ENCODE results near the gene DMAP1.

Gene DMAP1

DNA sequence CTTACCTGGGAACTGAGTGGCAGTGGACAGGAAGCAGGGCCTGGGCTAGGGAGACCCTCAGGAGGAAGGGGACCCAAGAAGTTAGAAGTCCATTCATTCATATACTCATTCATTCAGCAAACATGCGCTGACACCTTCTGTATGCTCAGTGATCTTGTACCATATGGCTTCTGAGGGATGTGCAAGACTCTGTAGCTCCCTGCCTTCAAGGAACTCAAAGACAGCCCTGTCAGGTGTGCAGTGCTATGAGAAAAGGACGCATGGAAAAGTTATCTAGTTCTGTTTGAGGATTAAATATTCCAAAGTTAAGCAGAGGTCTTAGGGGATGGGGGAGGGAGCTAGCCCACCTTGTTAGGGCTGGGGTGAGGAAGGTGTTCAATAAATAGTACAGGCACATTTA lies 12.5 kb downstream of the DMAP1 start:
- no peak overlapping the region for H3K27ac ChIP-seq
- no peak for DNase-seq (ENCODE audit: low read depth, low spot score)

DNA sequence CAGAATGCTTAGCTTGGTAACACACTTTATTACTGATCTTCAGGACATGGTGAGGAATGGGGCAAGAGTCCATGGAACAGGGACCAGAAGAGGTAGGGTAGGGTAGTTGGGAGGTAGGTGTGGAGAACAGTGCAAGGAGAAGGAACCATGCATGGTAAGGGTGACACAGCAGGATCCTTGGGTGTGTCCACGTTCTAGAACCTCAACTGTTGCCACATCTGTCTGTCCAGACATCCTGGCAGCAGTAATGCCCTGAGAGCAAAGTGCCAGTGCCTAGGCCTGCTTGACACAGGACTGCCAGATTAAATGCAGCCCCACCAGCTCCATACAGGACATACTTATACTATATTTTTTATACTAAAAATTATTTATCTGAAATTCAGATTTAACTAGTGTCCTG lies 13.9 kb downstream of the DMAP1 start:
- no peak overlapping the region for H3K27ac ChIP-seq
- DNase-seq (ENCODE audit: low read depth, low spot score): no peak

DNA sequence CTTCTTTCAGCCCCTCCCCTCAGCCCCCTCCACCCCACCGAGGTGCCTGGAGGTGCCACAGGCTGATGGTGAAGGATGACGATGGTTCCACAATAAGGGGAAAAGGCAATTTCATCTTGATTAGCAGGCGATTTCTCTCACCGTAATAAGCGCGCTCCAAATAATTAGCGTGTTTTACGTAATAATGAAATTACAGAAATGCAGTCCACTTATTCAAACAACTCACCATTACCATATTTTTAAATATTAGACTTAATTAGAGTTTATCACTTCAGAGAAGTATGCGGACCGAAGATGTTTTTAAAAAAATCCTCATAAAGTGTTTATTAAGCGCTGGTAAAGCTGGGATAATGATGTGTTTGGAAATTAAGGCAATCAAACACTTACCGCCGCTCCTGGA lies 14.9 kb downstream of the DMAP1 start:
- DNase-seq (ENCODE audit: low read depth, low spot score): no peak
- no peak overlapping the region for H3K27ac ChIP-seq

DNA sequence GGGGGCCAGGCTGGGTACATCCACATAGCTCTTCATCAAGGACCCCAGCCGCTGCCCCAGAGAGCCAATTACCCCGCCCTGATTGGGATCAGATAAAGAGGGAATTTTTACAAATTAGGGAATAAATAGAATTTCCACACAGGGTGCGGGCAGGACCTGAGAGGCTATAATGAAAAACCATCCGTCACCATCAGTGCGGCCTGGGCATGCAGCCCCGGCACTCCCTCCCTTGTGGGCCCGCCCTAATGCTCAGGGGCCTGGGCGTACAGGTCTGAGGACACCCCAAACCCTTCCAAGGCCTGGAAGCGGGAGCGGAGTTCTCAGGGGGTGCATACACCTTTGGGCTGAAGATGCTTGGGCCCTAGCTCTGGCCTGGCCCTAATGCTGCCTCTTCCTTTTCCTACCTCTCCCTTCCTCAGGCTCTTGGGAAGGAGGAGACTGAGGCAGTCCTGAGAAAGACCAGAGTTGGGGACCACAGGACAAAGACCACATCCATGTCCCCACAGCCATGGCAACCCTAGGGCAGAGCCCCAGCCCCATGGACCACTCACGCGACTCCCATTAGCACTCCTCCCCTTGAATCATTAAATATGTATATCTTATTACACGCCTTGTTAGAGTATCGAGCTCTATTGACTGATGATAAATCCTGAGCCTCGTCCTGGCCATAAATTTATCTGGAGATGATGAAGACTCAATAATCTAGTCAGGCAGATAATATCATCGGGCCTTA lies 16.3 kb downstream of the DMAP1 start:
- no peak for DNase-seq (ENCODE audit: low read depth, low spot score)
- H3K27ac ChIP-seq: no peak overlapping the region

DNA sequence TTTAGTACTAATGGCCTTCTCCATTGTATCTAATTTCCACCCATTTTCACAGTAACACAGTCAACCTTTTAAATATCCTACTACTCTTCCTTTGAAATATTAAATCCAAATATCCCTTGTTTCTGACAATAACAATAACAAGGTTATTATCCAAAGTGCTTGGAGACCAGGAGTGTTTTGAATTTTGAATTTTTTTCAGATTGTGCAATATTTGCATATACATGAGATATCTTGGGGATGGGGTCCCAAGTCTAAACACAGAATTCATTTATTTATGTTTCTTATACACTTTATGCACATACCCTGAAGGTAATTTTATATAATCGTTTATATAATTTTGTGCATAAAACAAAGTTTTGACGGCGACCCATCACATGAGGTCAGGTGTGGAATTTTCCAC lies 17.5 kb downstream of the DMAP1 start:
- no peak for DNase-seq (ENCODE audit: low read depth, low spot score)
- H3K27ac ChIP-seq: no peak overlapping the region

DNA sequence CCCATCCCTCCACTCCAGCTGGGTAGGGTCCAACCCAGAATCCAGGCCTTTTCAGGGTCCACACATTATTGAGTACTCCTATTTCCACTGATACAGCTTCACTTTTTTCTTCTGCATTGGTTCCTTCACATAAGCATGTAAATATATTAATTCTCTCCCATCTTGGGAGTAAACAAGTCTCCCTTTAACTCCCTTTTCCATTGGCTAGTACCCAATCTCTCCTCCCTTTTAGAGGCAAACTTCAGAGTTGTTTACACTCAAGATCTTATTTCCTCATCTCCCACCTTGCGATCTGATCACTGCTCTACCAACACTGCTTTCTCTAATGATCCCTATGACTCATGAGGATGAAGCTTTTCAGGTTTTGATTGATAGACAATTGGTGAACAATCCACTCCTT lies 20.3 kb downstream of the DMAP1 start:
- no peak for DNase-seq (ENCODE audit: low read depth, low spot score)
- H3K27ac ChIP-seq: no peak overlapping the region

DNA sequence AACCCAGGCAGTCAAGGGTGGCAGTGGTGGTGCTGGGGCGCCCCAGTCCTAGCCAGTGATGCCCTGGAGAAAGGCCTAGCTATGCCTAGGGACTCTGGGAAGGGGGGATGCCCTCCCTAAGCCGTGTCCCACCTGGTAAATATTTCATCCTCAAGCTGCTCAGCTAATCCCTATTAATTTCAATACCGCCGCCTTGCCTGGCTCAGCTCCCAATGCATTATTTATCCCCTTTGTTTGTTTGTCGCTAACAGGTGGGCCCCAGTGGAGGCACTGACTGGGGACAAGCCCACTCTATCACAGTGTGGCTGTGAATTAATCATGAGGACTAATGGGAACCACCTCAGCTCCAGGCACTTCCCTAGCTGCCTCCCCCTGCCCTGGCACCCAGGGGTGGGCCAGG lies 22.5 kb downstream of the DMAP1 start:
- DNase-seq (ENCODE audit: low read depth, low spot score): no peak
- H3K27ac ChIP-seq: no peak overlapping the region

DNA sequence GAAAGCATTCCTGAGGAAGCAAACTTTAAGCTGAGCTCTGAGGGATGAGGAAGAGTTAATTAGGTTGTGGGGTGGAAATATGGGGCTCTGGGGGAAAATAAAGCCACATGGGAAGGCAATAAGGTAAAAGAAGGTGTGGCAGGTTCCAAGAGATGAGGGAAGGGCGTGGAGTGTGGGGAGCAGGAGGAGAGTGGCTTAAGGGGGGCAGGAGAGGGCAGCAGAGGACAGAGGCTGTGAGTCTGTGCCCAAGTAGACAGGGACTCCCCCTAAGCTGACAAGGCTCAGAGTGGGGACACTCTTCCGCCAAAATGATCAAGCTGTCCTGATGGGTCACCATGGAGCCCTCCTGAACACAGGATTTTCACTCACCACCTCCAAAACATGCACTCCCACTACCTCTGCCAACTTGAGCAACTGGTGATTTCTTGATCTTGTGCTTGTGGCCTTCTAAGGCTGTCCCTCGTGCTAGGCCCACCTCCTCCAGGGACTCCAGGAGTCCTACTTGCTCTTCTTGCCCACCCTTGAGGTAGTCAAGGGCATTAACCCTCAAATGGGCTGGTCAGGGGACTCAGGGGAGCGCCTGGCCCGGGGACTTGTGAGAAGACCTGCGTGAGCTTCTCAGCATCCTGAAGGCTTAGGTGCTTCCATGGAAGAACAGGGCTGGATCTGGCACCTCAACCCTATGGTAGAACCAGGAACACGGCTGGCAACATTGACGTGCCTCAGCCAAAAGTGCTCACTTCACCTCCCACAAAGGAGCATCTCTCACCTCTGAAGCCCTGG lies 23.4 kb downstream of the DMAP1 start:
- H3K27ac ChIP-seq: no peak overlapping the region

DNA sequence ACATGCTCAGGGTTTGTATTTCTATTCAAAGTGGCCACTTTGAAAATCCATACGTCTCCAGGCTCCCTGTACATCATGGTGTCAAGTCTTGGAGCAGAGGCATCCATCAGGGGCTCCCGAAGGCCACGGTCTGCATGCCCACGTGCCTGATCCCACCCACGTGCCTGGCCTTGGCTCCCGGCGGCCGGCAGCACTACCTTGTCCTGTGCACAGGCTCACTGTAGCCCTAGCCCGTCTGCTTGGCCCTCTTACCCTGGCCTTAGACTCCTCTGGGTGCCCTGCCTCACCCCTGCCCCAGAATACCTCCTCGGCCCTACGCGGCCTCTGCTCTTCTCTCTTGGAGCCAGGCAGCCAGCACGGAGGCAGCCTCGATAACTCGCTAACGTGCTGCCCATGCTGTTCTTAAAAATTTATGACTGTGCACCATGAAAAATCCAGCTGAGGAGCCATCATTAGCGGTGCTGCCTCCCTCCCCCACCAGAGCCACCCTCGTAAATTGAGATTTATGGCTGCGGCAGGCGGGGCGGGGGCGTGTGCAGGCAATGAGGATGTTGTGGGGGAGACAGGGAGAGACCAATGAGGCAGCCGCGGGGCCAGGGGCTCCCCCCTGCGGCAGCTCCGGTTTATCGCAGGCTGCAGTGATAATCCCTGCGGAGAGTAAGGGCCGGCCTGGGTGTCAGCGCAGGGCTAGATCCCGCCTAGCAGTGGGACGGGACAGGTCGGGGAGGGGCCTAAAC lies 24.6 kb downstream of the DMAP1 start:
- H3K27ac ChIP-seq: no peak overlapping the region
- DNase-seq (ENCODE audit: low read depth, low spot score): no peak

More for the DNA sequence above, 23.4 kb downstream of the DMAP1 start:
- DNase-seq (ENCODE audit: low read depth, low spot score): no peak

DNA sequence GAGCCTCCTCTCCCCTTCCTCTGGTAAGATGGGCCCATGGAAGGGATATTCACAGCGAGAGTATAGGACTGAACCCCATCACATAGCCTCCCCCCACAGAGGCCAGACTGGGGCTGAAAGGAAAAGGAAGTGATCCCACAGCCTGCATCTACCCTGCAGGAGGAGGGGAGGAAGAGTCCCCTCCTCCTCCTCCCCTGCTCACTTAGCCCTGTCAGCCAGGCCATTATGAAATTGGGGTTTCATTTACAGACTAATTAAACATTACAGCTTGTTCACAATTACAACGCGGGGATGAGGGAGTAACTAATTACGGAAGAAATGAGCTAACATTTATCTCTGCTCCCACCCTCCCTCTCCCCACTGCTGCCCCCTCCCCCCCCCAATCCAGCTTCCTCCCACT lies 25.4 kb downstream of the DMAP1 start:
- H3K27ac ChIP-seq: no peak overlapping the region
- no peak for DNase-seq (ENCODE audit: low read depth, low spot score)

DNA sequence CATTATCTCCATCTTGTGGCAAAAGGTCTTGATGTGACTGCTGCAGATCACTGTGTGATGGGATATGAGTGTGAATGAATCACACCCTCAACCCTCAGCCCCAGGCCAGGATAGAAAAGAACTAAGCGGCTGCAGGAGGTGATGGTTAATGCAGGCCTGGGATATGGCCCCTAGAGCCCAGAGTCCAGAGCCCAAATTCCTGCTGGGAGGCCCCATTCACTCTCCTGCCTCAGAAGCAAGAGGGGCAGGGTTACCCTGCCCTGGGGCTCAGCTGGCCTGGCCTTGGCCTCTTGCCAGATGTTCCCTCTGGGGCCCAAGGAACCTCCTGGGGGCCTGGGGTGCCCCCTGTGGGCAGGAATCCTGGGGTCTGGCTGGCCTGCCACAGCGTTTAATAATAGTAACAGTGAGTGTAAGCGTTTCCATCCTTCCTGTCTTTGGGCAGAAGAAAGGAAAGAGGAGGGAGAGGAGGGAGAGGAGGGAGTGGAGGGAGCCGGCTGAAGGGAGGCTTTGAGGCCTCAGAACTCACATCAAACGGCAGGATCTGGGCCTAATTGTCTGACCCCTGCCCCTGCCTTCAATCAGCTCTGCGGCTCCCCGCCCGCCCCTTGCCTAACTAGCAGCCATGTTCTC lies 26.2 kb downstream of the DMAP1 start:
- no peak for DNase-seq (ENCODE audit: low read depth, low spot score)
- H3K27ac ChIP-seq: no peak overlapping the region

DNA sequence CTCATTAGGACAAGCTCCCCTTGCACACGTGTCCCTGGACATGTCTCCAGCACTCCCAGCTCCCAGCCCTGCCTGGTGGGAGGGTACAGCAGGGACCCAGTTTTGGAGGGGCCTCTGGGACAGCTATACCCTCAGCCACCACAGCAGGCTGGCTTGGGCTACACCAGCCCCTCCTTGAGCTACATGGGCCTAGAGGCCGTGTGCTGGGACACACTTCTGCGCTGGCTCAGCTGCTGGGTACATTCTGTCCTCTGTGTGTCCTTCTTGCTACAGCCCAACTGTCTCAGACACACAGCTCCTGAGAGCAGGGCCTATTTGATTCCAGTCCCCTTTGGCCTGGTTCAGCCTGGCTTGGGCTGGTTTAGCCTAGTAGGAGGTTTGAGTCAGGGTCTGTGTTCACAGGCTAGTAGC lies 26.7 kb downstream of the DMAP1 start:
- H3K27ac ChIP-seq: no peak overlapping the region
- DNase-seq (ENCODE audit: low read depth, low spot score): no peak

DNA sequence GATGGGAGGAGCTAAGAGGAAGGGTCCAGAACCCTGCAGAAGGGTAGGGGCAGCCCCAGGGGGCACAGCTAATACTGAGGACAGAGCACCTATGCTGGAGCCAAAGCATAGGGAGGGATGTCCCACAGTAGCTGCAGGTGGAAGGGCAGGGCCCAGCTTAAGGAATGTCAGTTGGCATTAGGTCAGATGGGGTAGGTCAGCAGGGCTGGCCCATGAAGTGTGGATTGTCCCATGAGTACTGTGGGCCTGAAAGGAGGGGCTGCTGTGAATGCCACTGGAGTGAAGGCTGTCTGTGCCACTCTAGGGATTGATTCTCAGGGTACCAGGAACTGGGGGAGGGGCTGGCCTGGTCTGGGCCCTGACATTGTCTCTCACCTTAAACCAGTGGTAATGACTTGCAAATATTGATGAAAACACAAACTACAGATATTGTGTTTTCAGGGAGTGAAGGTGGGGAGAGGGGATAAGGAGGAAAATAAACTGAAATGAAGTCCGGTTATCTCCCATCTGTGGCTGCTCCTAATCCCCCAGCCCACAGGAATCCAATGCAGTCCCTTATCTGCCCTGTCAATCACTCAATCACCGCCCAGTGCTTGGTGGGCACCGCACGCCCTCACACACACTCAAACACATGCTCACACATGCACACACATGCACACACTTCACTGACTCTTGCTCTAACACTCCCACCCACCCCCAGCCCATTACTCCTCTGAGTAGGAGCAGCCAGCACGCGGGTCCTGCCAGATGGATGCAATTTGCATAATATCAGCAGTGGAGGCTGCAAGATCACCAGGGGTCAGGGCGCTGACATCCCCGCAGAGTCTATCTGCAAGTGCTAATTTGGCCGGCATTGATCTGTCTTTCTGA lies 27.8 kb downstream of the DMAP1 start:
- DNase-seq (ENCODE audit: low read depth, low spot score): no peak
- no peak overlapping the region for H3K27ac ChIP-seq

DNA sequence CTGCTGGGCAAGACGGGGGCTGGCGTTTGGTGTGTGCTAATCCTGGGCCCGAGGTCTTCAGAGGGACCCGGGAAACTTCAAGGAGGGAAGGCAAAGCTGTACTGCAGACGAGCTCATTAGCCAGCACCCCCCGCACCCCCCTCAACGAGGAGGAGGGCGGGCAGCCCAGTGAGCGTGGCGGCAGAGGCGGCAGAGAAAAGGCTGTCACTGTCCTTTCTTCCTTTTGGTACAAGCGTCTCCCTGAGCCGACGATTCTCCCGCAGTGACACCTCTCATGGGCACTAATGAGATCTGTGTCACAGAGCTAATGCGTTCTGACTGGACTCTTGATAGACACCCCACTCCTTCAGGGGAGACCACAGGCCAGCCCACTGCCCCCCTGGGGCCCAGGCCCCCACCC lies 29.5 kb downstream of the DMAP1 start:
- no peak overlapping the region for H3K27ac ChIP-seq
- DNase-seq (ENCODE audit: low read depth, low spot score): no peak

DNA sequence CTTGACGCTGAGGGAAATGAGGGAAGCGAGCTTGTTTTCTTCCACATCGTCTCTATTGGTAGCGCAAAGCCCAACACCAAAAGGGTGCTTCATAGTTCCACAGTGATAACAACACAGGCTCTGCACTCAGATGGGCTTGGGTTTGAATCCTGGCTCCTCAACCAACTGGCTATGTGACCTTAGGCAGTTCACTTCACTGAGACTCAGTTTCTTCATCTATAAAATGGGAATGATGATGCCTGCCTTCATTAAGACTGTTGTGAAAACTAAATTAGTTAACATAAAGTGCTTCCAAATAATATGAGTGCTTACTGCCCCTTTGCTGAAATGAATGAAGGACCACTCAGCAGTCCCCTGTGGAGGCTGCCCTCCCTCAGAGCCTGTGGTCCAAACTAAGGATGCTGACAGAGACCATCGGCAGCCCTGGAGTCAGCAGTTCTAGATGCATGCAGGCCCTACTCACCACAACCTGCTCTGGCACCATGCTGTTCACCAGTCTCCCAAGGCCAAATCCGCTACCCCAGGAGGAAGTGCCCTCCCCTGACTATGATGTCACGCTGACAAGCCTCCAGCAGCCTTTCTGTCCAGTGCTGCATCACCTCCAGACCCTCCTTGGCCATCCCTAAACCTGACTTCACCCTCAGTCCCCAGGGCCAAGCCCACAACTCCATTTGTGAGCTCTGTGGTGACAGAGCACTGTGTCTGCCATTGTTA lies 30.7 kb downstream of the DMAP1 start:
- DNase-seq (ENCODE audit: low read depth, low spot score): no peak
- H3K27ac ChIP-seq: no peak overlapping the region

DNA sequence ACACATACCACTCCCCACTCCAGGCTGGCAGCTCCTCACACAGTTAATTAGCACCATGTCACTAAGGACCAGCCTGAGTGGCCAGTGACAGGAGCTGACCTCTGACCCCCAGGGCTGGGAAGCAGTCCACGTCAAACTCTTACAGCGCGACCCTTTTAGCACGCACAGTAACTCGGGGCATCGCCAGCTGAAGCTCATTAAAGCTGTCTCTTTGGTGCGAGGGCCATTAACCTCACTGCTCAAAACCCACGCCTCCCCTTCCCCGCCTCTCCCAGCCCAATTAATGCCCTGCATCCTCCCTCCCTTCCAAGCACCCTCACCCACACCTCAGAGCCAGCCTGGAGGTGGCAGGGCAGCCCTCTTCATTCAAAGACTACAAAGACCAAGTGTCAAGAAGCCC lies 31.7 kb downstream of the DMAP1 start:
- no peak overlapping the region for H3K27ac ChIP-seq
- DNase-seq (ENCODE audit: low read depth, low spot score): no peak

DNA sequence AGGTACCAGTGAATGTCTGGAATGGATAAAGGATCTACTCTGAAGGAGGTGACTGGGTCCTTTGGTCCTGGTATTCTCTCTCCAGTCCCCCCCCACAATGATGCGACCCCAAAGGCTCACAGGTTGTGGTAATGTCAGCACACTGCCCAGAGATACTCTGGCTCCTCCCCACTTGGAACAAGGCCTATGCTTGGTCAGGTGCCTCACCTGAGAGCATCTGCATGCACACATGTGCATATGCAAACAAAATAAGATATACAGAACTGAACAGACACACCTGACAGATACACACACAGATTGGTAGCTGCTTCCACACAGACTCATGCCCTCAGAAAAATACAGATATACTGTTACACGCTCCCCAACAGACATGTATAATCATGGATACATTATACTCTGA lies 33.5 kb downstream of the DMAP1 start:
- no peak for DNase-seq (ENCODE audit: low read depth, low spot score)
- no peak overlapping the region for H3K27ac ChIP-seq

DNA sequence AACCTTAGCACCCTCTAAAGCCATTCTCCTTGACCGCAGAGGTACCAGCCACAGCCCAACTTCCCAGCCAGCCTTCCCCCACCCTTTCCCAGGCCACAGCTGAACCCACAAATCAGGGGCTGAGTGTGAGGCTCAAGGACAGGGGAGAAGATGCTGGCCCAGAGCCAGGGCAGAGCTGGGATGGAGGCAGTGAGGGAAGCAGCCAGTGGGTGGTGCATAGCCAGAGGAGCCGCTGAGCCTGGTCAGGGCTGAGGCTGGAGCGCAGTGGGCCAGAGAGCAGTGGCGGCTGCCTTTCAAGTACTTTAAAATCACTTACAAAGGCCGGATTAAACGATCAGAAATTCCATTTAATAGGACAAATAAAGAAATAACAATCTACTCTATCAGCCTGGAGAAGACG lies 36.3 kb downstream of the DMAP1 start:
- no peak overlapping the region for H3K27ac ChIP-seq
- no peak for DNase-seq (ENCODE audit: low read depth, low spot score)

DNA sequence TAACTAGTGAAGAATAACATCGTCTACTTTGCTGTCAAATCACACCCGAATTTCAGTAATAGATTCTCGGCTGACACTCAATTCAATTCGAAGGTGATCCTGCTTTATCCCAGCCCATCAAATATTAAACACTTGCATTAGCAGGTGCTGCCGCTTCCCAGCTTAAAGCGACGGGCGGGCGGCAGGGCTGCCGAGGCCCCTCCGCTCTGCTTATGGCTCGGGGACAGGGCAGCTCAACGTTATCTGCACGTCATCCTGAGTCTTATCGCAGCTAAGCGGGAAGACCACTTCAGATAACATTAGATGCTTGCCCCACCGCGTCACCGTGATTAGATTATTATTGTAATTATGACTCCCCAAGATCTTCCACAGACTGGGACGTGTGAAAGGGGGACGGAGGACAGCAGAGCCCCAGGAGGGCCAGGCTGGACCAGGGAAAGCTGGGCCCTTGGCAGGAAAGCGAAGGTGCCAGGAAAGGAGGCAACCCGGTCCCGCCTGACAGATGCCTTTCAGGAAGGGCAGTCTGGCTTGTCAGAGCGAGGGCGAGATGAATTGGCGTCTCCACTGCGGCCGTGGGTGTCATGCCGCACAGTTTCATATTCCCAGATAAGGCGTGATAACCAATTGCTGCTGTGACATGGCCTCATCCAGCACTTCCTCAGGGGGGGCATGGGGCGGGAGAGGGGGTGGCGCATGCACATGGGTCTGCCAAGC lies 37.0 kb downstream of the DMAP1 start:
- H3K27ac ChIP-seq: no peak overlapping the region
- DNase-seq (ENCODE audit: low read depth, low spot score): no peak

Measured in epithelial cell of prostate (primary cell).